Type B pancreatic cell (in vitro differentiated cells): ENCODE measurements around the gene PIK3C3. TPM values are rescaled to one million over a fixed set of nuclear protein-coding genes. Genes with fewer than 3 reads are reported as not detected.

Experiments used
- DNase-seq: peaks from one replicate; pipeline ENCODE4 v3.0.0; 2021; ENCODE audit warnings: mixed read lengths; ENCODE audit not compliant: unreplicated experiment; ENCODE audit errors: extremely low spot score
- H3K27ac Mint-ChIP-seq: 2 replicates; pipeline ENCODE4 v1.8.0; 2021; ENCODE audit warnings: mild to moderate bottlenecking, mixed read lengths
- H3K27me3 Mint-ChIP-seq: 2 replicates; pipeline ENCODE4 v1.8.0; 2021; ENCODE audit warnings: mixed read lengths
- H3K36me3 Mint-ChIP-seq: 2 replicates; pipeline ENCODE4 v1.8.0; 2021; ENCODE audit warnings: mixed read lengths
- H3K4me1 Mint-ChIP-seq: one replicate; pipeline ENCODE4 v1.8.0; 2021; ENCODE audit warnings: mixed read lengths; ENCODE audit not compliant: unreplicated experiment
- H3K4me3 Mint-ChIP-seq: 2 replicates; pipeline ENCODE4 v1.8.0; 2021; ENCODE audit warnings: mild to moderate bottlenecking, mixed read lengths
- H3K9me3 Mint-ChIP-seq: 2 replicates; pipeline ENCODE4 v1.8.0; 2021; ENCODE audit warnings: mixed read lengths
- CTCF ChIP-seq: fragments of 200-600 bp; sonication (generic); conservative IDR thresholded peaks from 2 replicates; pipeline ENCODE4 v1.5.0; 2021; ENCODE audit warnings: antibody characterized with exemption, mild to moderate bottlenecking
- total RNA-seq: library from RNA; stranded (reverse); gene quantifications from 2 replicates; pipeline ENCODE4 v1.2.1, GENCODE V29; 2021; ENCODE audit warnings: low replicate concordance

PIK3C3 gene
- total RNA-seq, 1 donor from 2014 or later, result 58.6 TPM

DNA sequence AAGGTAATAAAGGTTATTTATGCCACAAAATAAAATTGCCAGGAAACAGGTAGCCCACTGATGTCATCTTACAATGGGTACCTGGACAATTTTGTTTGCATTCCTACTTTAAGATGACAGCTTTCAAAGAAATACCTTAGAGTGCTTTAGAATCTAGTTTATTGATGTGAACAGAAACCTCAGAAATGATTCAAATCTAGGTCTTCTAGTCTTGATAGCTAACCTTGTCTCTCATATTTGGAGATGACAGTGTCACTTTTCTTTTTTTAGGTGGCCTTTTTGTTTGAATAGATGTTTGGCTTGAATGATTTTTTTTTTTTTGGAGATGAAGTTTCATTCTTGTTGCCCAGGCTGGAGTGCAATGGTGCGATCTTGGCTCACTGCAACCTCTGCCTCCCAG is 69.1 kb downstream of the PIK3C3 start:
- Mint-ChIP-seq H3K9me3 (no peaks in the 10 kb centered on the region), H3K27me3 (no peaks in the 10 kb centered on the region), H3K4me1 (no peaks in the 10 kb centered on the region), H3K27ac (no peak overlapping the region), H3K4me3 (no peak overlapping the region), H3K36me3 (peaks cover 7% of the 10 kb centered on the region)
- TF ChIP-seq CTCF, result no peak
- no peak for DNase-seq

- Mint-ChIP-seq H3K36me3 (peaks cover 14% of the 10 kb centered on the region), H3K27ac (no peak overlapping the region)
- no peak for DNase-seq
Observed at GRCh38 chr18:42025491-42025890, 70.5 kb downstream of the PIK3C3 start.

DNA sequence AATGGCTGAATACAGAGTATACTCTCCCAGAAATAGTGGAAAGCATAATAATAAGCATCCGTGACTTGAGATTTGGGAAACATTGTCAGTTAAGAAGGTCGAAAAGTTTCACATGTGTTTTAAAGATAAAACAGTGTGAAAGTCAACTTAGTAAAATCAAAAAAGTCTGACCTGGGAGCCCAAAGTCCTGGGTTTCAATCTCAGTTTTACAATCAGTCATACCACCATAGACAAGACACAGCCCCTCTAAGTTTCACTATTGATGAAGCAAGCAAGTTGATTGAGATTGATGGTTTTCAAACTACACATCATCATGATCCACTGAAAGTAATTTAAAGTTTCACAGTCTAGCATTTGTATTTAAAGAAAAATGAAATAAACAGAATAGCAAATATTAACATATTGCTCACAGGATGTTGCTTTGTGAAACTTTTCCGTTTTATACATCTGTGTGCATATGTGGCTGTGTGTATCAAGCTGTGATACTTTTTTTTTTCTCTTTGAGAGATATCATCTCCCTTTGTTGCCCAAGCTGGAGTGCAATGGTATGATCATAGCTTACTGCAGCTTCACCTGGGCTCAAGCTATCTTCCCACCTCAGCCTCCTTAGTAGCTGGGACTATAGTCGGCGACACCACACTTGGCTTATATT is 71.1 kb downstream of the PIK3C3 start:
- H3K36me3 Mint-ChIP-seq, result peaks cover 16% of the 10 kb centered on the region
- no peaks in the 10 kb centered on the region for H3K9me3 Mint-ChIP-seq
- no peak overlapping the region for H3K27ac Mint-ChIP-seq
- no peak overlapping the region for H3K4me3 Mint-ChIP-seq
- no peaks in the 10 kb centered on the region for H3K4me1 Mint-ChIP-seq
- no peak for DNase-seq
- TF ChIP-seq CTCF, result no peak
- H3K27me3 Mint-ChIP-seq, result no peaks in the 10 kb centered on the region

More at GRCh38 chr18:42025491-42025890, 70.5 kb downstream of the PIK3C3 start:
- no peaks in the 10 kb centered on the region for H3K27me3 Mint-ChIP-seq
- no peak overlapping the region for H3K4me3 Mint-ChIP-seq
- TF ChIP-seq CTCF, result no peak
- no peaks in the 10 kb centered on the region for H3K4me1 Mint-ChIP-seq
- H3K9me3 Mint-ChIP-seq, result no peaks in the 10 kb centered on the region

DNA sequence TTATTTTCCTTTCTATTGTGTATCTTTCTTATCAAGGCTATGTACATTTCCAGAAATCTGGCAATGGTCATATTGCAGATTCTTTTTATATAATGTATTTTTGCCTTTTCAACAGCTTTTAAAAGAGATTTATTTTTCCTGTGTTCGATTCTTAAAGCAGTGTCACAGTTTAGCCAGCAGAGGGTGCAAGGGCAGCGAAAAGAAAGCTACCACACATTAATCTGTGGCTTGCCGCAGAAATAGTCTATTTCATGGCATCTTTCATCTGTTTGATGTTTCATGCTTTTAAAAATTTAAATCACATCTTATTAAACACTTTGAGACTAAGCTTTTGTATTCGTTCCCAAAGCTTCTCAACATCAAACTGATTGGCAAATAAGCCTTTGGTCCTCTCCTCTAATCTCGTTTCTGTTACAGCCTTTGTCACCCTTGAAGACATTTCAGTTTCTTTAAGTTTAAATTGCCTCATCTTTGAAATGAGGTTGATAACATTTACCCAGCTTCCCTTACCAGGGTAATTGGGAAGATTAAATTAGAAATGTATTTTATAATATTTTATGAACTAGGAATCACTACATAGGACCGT is 73.3 kb downstream of the PIK3C3 start:
- H3K36me3 Mint-ChIP-seq, result peaks cover 22% of the 10 kb centered on the region
- H3K27me3 Mint-ChIP-seq, result no peaks in the 10 kb centered on the region
- DNase-seq, result no peak
- no peak overlapping the region for H3K27ac Mint-ChIP-seq
- no peak overlapping the region for H3K4me3 Mint-ChIP-seq
- no peaks in the 10 kb centered on the region for H3K4me1 Mint-ChIP-seq
- TF ChIP-seq CTCF, result peak; percentile 92
- H3K9me3 Mint-ChIP-seq, result no peaks in the 10 kb centered on the region

- Mint-ChIP-seq H3K36me3 (peaks cover 26% of the 10 kb centered on the region), H3K4me1 (no peaks in the 10 kb centered on the region), H3K27ac (no peak overlapping the region), H3K4me3 (no peak overlapping the region), H3K9me3 (no peaks in the 10 kb centered on the region), H3K27me3 (no peaks in the 10 kb centered on the region)
- no peak for DNase-seq
- no peak for TF ChIP-seq CTCF
Observed at GRCh38 chr18:42029092-42029491, 74.1 kb downstream of the PIK3C3 start.
